H1 (cell line): ENCODE data around the gene UNC79. TPM values are rescaled to one million over a fixed set of nuclear protein-coding genes. Genes with fewer than 3 reads are reported as not detected.

Source experiments
- HDAC2 ChIP-seq, 2 experiments: fragments of 300-600 bp in 1 of 2; sonication (generic) in 1 of 2; IDR thresholded peaks; 2 replicates each; pipeline ENCODE4 v1.6.1; 2011 to 2012; ENCODE audit warnings: low read depth in 2 of 2, low read length in 2 of 2, mild to moderate bottlenecking in 2 of 2, moderate library complexity in 2 of 2, borderline replicate concordance in 1 of 2, inconsistent platforms in 1 of 2
- MAX ChIP-seq: IDR thresholded peaks from 2 replicates; pipeline ENCODE4 v1.6.1; 2012; ENCODE audit warnings: inconsistent platforms
- SP1 ChIP-seq: IDR thresholded peaks from 2 replicates; pipeline ENCODE4 v1.6.1; 2011; ENCODE audit warnings: low read depth, low read length
- TAF7 ChIP-seq: optimal IDR thresholded peaks from 2 replicates; pipeline ENCODE3; 2011; ENCODE audit warnings: low read depth, mild to moderate bottlenecking, inconsistent platforms, low read length, moderate library complexity, borderline replicate concordance
- polyA plus RNA-seq, 7 experiments: library from polyadenylated mRNA; depleted of rRNA in 3 of 7; stranded (reverse) in 5 of 7; unstranded in 2 of 7; fragments of >200 nt in 5 of 7; fragments of 200-250 nt in 2 of 7; gene quantifications; 1 replicate in 5 of 7; 2 replicates in 1 of 7; 4 replicates in 1 of 7; pipeline versions ENCODE4 v1.2.1 to v1.2.3, GENCODE V29; 2011 to 2013; ENCODE audit warnings: missing spikeins in 2 of 7, mixed read lengths in 2 of 7
- total RNA-seq: library from RNA; stranded (reverse); fragmentation: NEBNext Ultra II Directional; extraction: Animal tissue kit (Norgen Biotek cat#: 25700); gene quantifications from 2 replicates; pipeline ENCODE4 v1.2.1, GENCODE V29; 2021

The UNC79 gene
- total and polyA plus RNA-seq, 2 of the 8 experiments (the other 6 are each of a cell fraction or from before 2014, with no cell fraction given) = 1.8 to 2.3 TPM

GRCh38 chr14:93395231-93395630 lies 35.5 kb upstream of the UNC79 start (continued):
- no peak for TF ChIP-seq HDAC2 (IDR thresholded peaks at IDR 0.05; ENCODE audit: borderline replicate concordance in 1 of 2, low read depth in 2 of 2, low read length in 2 of 2)
- TF ChIP-seq SP1 = no peak
- no peak for TF ChIP-seq TAF7
- no peak for TF ChIP-seq MAX
